Neuronal stem cell (in vitro differentiated cells): Measurements from ENCODE around the gene OR2AK2.

Source experiments
- DNase-seq: peaks from one replicate; pipeline ENCODE4 v3.0.0-alpha.2; 2013; ENCODE audit warnings: low spot score
- H2AFZ ChIP-seq: one replicate; pipeline ENCODE4 v1.6.1; 2013; ENCODE audit warnings: mild to moderate bottlenecking, low read length, inconsistent platforms
- H2AK5ac ChIP-seq: 2 replicates; pipeline ENCODE4 v1.6.1; 2013; ENCODE audit warnings: low read depth, mild to moderate bottlenecking, inconsistent platforms, low read length, moderate library complexity, mixed read lengths
- H2BK120ac ChIP-seq: 2 replicates; pipeline ENCODE4 v1.6.1; 2013; ENCODE audit warnings: low read depth, mild to moderate bottlenecking, inconsistent platforms, low read length, moderate library complexity, mixed read lengths
- H2BK12ac ChIP-seq: one replicate; pipeline ENCODE4 v1.6.1; 2013; ENCODE audit warnings: low read length, inconsistent platforms
- H2BK15ac ChIP-seq: 2 replicates; pipeline ENCODE4 v1.6.1; 2013; ENCODE audit warnings: mild to moderate bottlenecking, low read length, inconsistent platforms, mixed read lengths
- H2BK5ac ChIP-seq: one replicate; pipeline ENCODE4 v1.6.1; 2013; ENCODE audit warnings: inconsistent platforms, mild to moderate bottlenecking, low read length, moderate library complexity
- H3K14ac ChIP-seq: one replicate; pipeline ENCODE4 v1.6.1; 2013; ENCODE audit warnings: low read length, inconsistent platforms
- H3K18ac ChIP-seq: 2 replicates; pipeline ENCODE4 v1.6.1; 2013; ENCODE audit warnings: low read length, inconsistent platforms
- H3K23ac ChIP-seq: 2 replicates; pipeline ENCODE4 v1.6.1; 2013; ENCODE audit warnings: low read depth, mild to moderate bottlenecking, mixed read lengths, low read length, inconsistent platforms; ENCODE audit not compliant: poor library complexity
- H3K27ac ChIP-seq: replicated peaks from 3 replicates; pipeline ENCODE4 v1.5.1; 2013; ENCODE audit warnings: low read length, inconsistent platforms
- H3K27me3 ChIP-seq, 3 experiments: 2 replicates each; pipeline ENCODE4 v1.6.1; 2013; ENCODE audit warnings: low read length in 3 of 3, mild to moderate bottlenecking in 2 of 3, inconsistent platforms in 1 of 3, low read depth in 1 of 3, mixed read lengths in 1 of 3, moderate library complexity in 1 of 3; ENCODE audit not compliant: control insufficient read depth in 3 of 3, insufficient read depth in 3 of 3
- H3K36me3 ChIP-seq, 2 donors: replicated peaks in 1 of 2; 2 replicates each; pipeline ENCODE4 v1.6.1; 2013; ENCODE audit warnings: low read length in 2 of 2; ENCODE audit not compliant: control insufficient read depth in 2 of 2, insufficient read depth in 2 of 2
- H3K4ac ChIP-seq: 2 replicates; pipeline ENCODE4 v1.6.1; 2013; ENCODE audit warnings: inconsistent platforms, mild to moderate bottlenecking, low read length, moderate library complexity
- H3K4me1 ChIP-seq, 2 donors: 1 replicate in 1 of 2; 2 replicates in 1 of 2; pipeline ENCODE4 v1.6.1; 2013; ENCODE audit warnings: low read length in 2 of 2, low read depth in 1 of 2; ENCODE audit not compliant: control insufficient read depth in 2 of 2, insufficient read depth in 1 of 2
- H3K4me2 ChIP-seq: one replicate; pipeline ENCODE4 v1.6.1; 2013; ENCODE audit warnings: mild to moderate bottlenecking, low read length, inconsistent platforms; ENCODE audit not compliant: insufficient read depth, poor library complexity, severe bottlenecking
- H3K4me3 ChIP-seq, 2 donors: 2 replicates each; pipeline ENCODE4 v1.5.1; 2013; ENCODE audit warnings: low read length in 2 of 2, mild to moderate bottlenecking in 2 of 2, inconsistent platforms in 1 of 2, moderate library complexity in 1 of 2
- H3K79me1 ChIP-seq: one replicate; pipeline ENCODE4 v1.6.1; 2013; ENCODE audit warnings: low read depth, mild to moderate bottlenecking, inconsistent platforms, low read length, moderate library complexity
- H3K9ac ChIP-seq: one replicate; pipeline ENCODE4 v1.6.1; 2013; ENCODE audit warnings: mild to moderate bottlenecking, low read depth, low read length, inconsistent platforms; ENCODE audit not compliant: poor library complexity
- H3K9me3 ChIP-seq, 2 donors: replicated peaks in 1 of 2; 2 replicates each; pipeline versions ENCODE3 to v1.6.1; 2013; ENCODE audit warnings: low read length in 2 of 2, mild to moderate bottlenecking in 2 of 2, inconsistent platforms in 1 of 2, low read depth in 1 of 2, mixed read lengths in 1 of 2, moderate library complexity in 1 of 2; ENCODE audit not compliant: control insufficient read depth in 2 of 2, insufficient read depth in 1 of 2
- H4K8ac ChIP-seq: one replicate; pipeline ENCODE4 v1.6.1; 2013; ENCODE audit warnings: low read depth, mild to moderate bottlenecking, inconsistent platforms, low read length, moderate library complexity
- H4K91ac ChIP-seq: one replicate; pipeline ENCODE4 v1.6.1; 2013; ENCODE audit warnings: low read length, low read depth, mild to moderate bottlenecking, inconsistent platforms; ENCODE audit not compliant: poor library complexity
- WGBS, 2 donors: extraction: QIAGEN DNeasy Blood & Tissue Kit; methylation state at CpG; one replicate each; pipeline ENCODE4 v1.1.7; 2013; ENCODE audit warnings: missing lambda C conversion rate in 2 of 2, mixed read lengths in 1 of 2; ENCODE audit not compliant: insufficient read length in 2 of 2, insufficient replicate concordance in 1 of 2; ENCODE audit errors: extremely low coverage in 2 of 2; 5-methylcytosine and 5-hydroxymethylcytosine counted together

OR2AK2 gene

DNA sequence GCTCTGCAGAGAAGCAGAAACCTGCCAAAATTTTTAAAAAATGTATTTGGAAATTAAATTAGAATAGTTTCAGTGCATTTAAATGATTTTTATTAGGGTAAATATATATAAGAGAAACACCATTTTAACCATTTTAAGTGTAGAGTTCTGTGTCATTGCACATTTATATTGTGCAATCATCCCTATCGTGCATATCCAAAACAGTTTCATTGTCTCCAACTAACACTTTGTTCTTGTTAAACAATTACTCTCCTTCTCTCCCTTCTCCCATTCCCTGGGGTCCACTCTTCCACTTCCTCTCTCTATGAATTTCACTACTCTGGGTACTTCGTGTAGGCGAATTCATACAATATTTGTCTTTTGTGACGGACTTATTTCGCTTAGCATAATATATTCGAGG lies 22.4 kb upstream of the OR2AK2 start:
- no peaks in the 10 kb centered on the region for H3K79me1 ChIP-seq
- peaks cover 0 to 1% of the 10 kb centered on the region in 2 donors for H3K9me3 ChIP-seq
- no peak overlapping the region for H3K9ac ChIP-seq
- H3K4me1 ChIP-seq: no peaks in the 10 kb centered on the region
- no peaks in the 10 kb centered on the region for H3K36me3 ChIP-seq
- H2AK5ac ChIP-seq: no peak overlapping the region
- H2BK5ac ChIP-seq: no peak overlapping the region
- no peak overlapping the region for H3K23ac ChIP-seq
- no peak for DNase-seq
- H2AFZ ChIP-seq: no peak overlapping the region
- no peak overlapping the region for H3K27ac ChIP-seq
- no peak overlapping the region for H3K4ac ChIP-seq
- H3K14ac ChIP-seq: no peak overlapping the region
- H2BK15ac ChIP-seq: no peak overlapping the region
- H3K4me3 ChIP-seq: no peak overlapping the region
- H2BK12ac ChIP-seq: no peak overlapping the region
- no peaks in the 10 kb centered on the region for H3K27me3 ChIP-seq
- WGBS, 2 donors: no CpG with 5 or more reads among the region's 6 CpGs
- no peak overlapping the region for H4K8ac ChIP-seq
- no peak overlapping the region for H4K91ac ChIP-seq
- no peak overlapping the region for H2BK120ac ChIP-seq
- H3K4me2 ChIP-seq: no peak overlapping the region
- no peak overlapping the region for H3K18ac ChIP-seq

DNA sequence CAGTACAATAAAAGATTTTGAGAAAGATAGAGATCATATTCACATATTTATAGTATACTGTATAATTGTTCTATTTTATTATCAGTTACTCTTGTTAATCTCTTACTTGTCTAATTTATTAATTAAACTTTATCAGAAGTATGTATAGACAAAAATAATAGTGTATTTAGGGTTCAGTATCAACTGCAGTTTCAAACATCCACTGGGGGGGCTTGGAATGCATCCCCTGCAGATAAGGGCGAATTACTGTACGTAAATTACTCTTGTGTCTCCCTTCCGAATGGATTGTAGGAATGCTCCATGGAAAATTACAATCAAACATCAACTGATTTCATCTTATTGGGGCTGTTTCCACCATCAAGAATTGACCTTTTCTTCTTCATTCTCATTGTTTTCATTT lies 16.5 kb upstream of the OR2AK2 start, which contains the start of gene OR2L8:
TSS of gene OR2L8 (plus strand) at position 301 of the 400 bp plus-strand sequence. CDS start at position 301, 0 bp downstream.
- Histone ChIP-seq H3K9me3 (peaks cover 0 to 5% of the 10 kb centered on the region in 2 donors), H3K23ac (no peak within 1 kb of the TSS), H2BK120ac (no peak within 1 kb of the TSS), H3K27ac (no peak within 1 kb of the TSS), H2AFZ (no peak within 1 kb of the TSS), H2BK5ac (no peak within 1 kb of the TSS), H3K9ac (no peak within 1 kb of the TSS), H3K36me3 (no peaks in the 10 kb centered on the region), H3K14ac (no peak within 1 kb of the TSS), H3K4me2 (no peak within 1 kb of the TSS), H2BK15ac (no peak within 1 kb of the TSS), H4K8ac (no peak within 1 kb of the TSS), H2BK12ac (no peak within 1 kb of the TSS), H3K4ac (no peak within 1 kb of the TSS), H2AK5ac (no peak within 1 kb of the TSS), H3K27me3 (peaks cover 0 to 1% (median 0%) of the 10 kb centered on the region in 3 experiments), H3K4me3 (no peak within 1 kb of the TSS), H3K4me1 (no peaks in the 10 kb centered on the region), H3K18ac (no peak within 1 kb of the TSS), H3K79me1 (peaks cover 2% of the 10 kb centered on the region), H4K91ac (no peak within 1 kb of the TSS)
- WGBS, 2 donors: no CpG with 5 or more reads among the region's 3 CpGs
- DNase-seq: no peak

DNA sequence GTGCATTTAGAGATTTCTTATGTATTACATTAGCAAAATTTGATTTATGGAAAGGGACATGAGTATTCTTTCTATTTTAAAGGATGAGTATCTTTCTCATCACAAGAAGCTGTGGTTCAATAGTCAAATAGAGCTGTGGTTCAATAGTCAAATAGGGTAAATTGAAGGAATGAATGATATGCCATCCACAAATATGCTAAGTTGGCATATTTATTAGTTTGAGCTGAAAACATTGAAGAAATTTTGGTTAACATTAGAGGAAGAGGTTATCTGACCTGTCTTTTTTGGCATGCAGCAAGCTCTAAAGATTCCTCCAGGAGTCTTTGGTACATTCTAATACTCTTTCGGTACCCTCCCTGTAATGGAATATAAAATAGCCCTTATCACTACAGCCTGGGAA lies 11.6 kb upstream of the OR2AK2 start:
- no peak for DNase-seq
- Histone ChIP-seq H2AFZ (no peak overlapping the region), H2BK5ac (no peak overlapping the region), H3K4me2 (no peak overlapping the region), H2AK5ac (no peak overlapping the region), H3K27me3 (peaks cover 0 to 1% (median 0%) of the 10 kb centered on the region in 3 experiments), H2BK12ac (no peak overlapping the region), H3K36me3 (no peaks in the 10 kb centered on the region), H4K8ac (no peak overlapping the region), H3K4me3 (no peak overlapping the region), H3K18ac (no peak overlapping the region), H3K9me3 (peaks cover 0 to 4% of the 10 kb centered on the region in 2 donors), H2BK15ac (no peak overlapping the region), H3K14ac (no peak overlapping the region), H3K9ac (no peak overlapping the region), H3K79me1 (peaks cover 2% of the 10 kb centered on the region), H3K27ac (no peak overlapping the region), H3K4me1 (no peaks in the 10 kb centered on the region), H3K4ac (no peak overlapping the region), H4K91ac (no peak overlapping the region), H3K23ac (no peak overlapping the region), H2BK120ac (no peak overlapping the region)
- WGBS, 2 donors: no CpG with 5 or more reads among the region's 1 CpG

DNA sequence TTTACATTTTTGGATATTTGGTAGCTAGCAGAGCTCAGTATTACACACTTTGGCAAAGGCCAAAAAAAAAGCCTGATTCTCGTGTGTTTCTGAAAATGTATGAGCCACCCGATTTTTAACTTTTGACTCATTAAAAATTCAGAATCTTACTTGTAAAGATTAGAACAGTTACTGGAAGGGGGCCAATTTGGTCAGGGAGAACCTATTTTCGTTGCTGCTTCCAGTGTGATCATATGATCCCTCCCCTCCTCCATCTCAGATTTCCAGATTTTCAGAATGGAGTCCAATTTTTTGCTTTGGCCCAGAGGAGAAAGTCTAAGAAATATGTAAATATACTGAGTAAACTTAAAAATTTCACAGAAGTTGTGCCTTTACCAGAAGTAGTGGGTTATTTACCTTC lies 3.2 kb upstream of the OR2AK2 start:
- Histone ChIP-seq H3K23ac (no peak overlapping the region), H2AK5ac (no peak overlapping the region), H3K4me2 (no peak overlapping the region), H3K4me3 (no peak overlapping the region), H3K18ac (no peak overlapping the region), H3K79me1 (no peaks in the 10 kb centered on the region), H2BK5ac (no peak overlapping the region), H3K14ac (no peak overlapping the region), H2BK120ac (no peak overlapping the region), H3K9ac (no peak overlapping the region), H4K91ac (no peak overlapping the region), H3K27ac (no peak overlapping the region), H3K4me1 (no peaks in the 10 kb centered on the region), H3K27me3 (no peaks in the 10 kb centered on the region), H3K9me3 (peaks cover 0 to 13% of the 10 kb centered on the region in 2 donors), H3K4ac (no peak overlapping the region), H3K36me3 (no peaks in the 10 kb centered on the region), H4K8ac (no peak overlapping the region), H2BK12ac (no peak overlapping the region), H2BK15ac (no peak overlapping the region), H2AFZ (no peak overlapping the region)
- DNase-seq: no peak
- WGBS, 2 donors: no CpG with 5 or more reads among the region's 3 CpGs
